IPS-18a (cell line): ENCODE data around the gene NUTM2F.
A peak's percentile ranks its signal among the peaks of the same experiment; 100 is the strongest.
"Not testable (repeated sequence)": the region's sequence is repeated elsewhere in the genome, so short reads cannot be mapped to it uniquely, and the experiment has no call there.

ENCODE experiments used
- H3K27ac ChIP-seq: one replicate; pipeline ENCODE4 v1.5.1; 2013; ENCODE audit warnings: low read length
- H3K27me3 ChIP-seq: one replicate; pipeline ENCODE4 v1.6.1; 2013; ENCODE audit warnings: mild to moderate bottlenecking, low read length; ENCODE audit not compliant: control insufficient read depth, insufficient read depth
- H3K36me3 ChIP-seq: one replicate; pipeline ENCODE4 v1.6.1; 2013; ENCODE audit warnings: low read depth, low read length; ENCODE audit not compliant: control insufficient read depth
- H3K4me1 ChIP-seq: one replicate; pipeline ENCODE4 v1.6.1; 2013; ENCODE audit warnings: low read depth, low read length; ENCODE audit not compliant: control insufficient read depth
- H3K4me3 ChIP-seq: one replicate; pipeline ENCODE4 v1.5.1; 2013; ENCODE audit warnings: low read length
- H3K9ac ChIP-seq: one replicate; pipeline ENCODE4 v1.6.1; 2013; ENCODE audit warnings: mild to moderate bottlenecking, low read length, moderate library complexity
- H3K9me3 ChIP-seq: one replicate; pipeline ENCODE4 v1.6.1; 2013; ENCODE audit warnings: low read depth, low read length; ENCODE audit not compliant: control insufficient read depth

Gene NUTM2F

GRCh38 chr9:94328544-94328943 lies at the start of gene NUTM2F:
NUTM2F (minus strand) TSS chr9:94328644; CDS start chr9:94328623, 21 bp downstream.
- not testable (repeated sequence) for H3K4me3 ChIP-seq, H3K27ac ChIP-seq, H3K4me1 ChIP-seq, H3K9me3 ChIP-seq, H3K9ac ChIP-seq, H3K27me3 ChIP-seq, H3K36me3 ChIP-seq

- not testable (repeated sequence) for H3K9ac ChIP-seq, H3K9me3 ChIP-seq, H3K27me3 ChIP-seq, H3K27ac ChIP-seq, H3K36me3 ChIP-seq, H3K4me1 ChIP-seq
- peak overlapping the region; percentile 61 for H3K4me3 ChIP-seq
Observed at GRCh38 chr9:94375197-94375596, 46.8 kb upstream of the NUTM2F start.

GRCh38 chr9:94374176-94375056 lies 46.0 kb upstream of the NUTM2F start:
- not testable (repeated sequence) for H3K36me3 ChIP-seq, H3K4me1 ChIP-seq, H3K27ac ChIP-seq, H3K9me3 ChIP-seq, H3K27me3 ChIP-seq, H3K9ac ChIP-seq
- peak overlapping the region; percentile 62 for H3K4me3 ChIP-seq

GRCh38 chr9:94373779-94374175 lies 45.3 kb upstream of the NUTM2F start:
- H3K27me3 ChIP-seq, H3K9me3 ChIP-seq, H3K36me3 ChIP-seq, H3K9ac ChIP-seq, H3K4me1 ChIP-seq, H3K27ac ChIP-seq: not testable (repeated sequence)
- peak overlapping the region; percentile 62 for H3K4me3 ChIP-seq

GRCh38 chr9:94370266-94370665 lies 41.8 kb upstream of the NUTM2F start:
- not testable (repeated sequence) for H3K36me3 ChIP-seq, H3K4me1 ChIP-seq, H3K4me3 ChIP-seq, H3K27ac ChIP-seq, H3K27me3 ChIP-seq, H3K9ac ChIP-seq, H3K9me3 ChIP-seq

GRCh38 chr9:94364093-94364614 lies 35.7 kb upstream of the NUTM2F start:
- H3K27me3 ChIP-seq, H3K9ac ChIP-seq, H3K4me1 ChIP-seq, H3K4me3 ChIP-seq, H3K9me3 ChIP-seq, H3K27ac ChIP-seq, H3K36me3 ChIP-seq: not testable (repeated sequence)

- not testable (repeated sequence) for H3K27ac ChIP-seq, H3K4me3 ChIP-seq, H3K4me1 ChIP-seq, H3K36me3 ChIP-seq, H3K9me3 ChIP-seq, H3K27me3 ChIP-seq, H3K9ac ChIP-seq
Observed at GRCh38 chr9:94357158-94357557, 28.7 kb upstream of the NUTM2F start.

GRCh38 chr9:94351901-94352723 lies 23.7 kb upstream of the NUTM2F start:
- not testable (repeated sequence) for H3K9ac ChIP-seq, H3K27me3 ChIP-seq, H3K4me1 ChIP-seq, H3K9me3 ChIP-seq, H3K4me3 ChIP-seq, H3K27ac ChIP-seq, H3K36me3 ChIP-seq

- H3K9me3 ChIP-seq, H3K27ac ChIP-seq, H3K4me1 ChIP-seq, H3K4me3 ChIP-seq, H3K36me3 ChIP-seq, H3K9ac ChIP-seq, H3K27me3 ChIP-seq: not testable (repeated sequence)
Observed at GRCh38 chr9:94348754-94349153, 20.3 kb upstream of the NUTM2F start.

- not testable (repeated sequence) for H3K4me3 ChIP-seq, H3K9ac ChIP-seq, H3K4me1 ChIP-seq, H3K27ac ChIP-seq, H3K36me3 ChIP-seq, H3K27me3 ChIP-seq, H3K9me3 ChIP-seq
Observed at GRCh38 chr9:94347451-94347850, 19.0 kb upstream of the NUTM2F start.

GRCh38 chr9:94341703-94342102 lies 13.3 kb upstream of the NUTM2F start:
- H3K9me3 ChIP-seq, H3K36me3 ChIP-seq, H3K27ac ChIP-seq, H3K4me3 ChIP-seq, H3K9ac ChIP-seq, H3K27me3 ChIP-seq, H3K4me1 ChIP-seq: not testable (repeated sequence)

GRCh38 chr9:94340750-94341149 lies 12.3 kb upstream of the NUTM2F start:
- not testable (repeated sequence) for H3K36me3 ChIP-seq, H3K9me3 ChIP-seq, H3K27ac ChIP-seq, H3K9ac ChIP-seq, H3K4me1 ChIP-seq, H3K4me3 ChIP-seq, H3K27me3 ChIP-seq
